Measurements from ENCODE around the gene AP5S1. TPM values are rescaled to one million over a fixed set of nuclear protein-coding genes. Genes with fewer than 3 reads are reported as not detected.
A peak's percentile ranks its signal among the peaks of the same experiment; 100 is the strongest.

AP5S1 gene
- total and polyA plus RNA-seq, 2 donors from 2014 or later = 16.0 to 19.5 TPM

- Histone ChIP-seq H3K4me3 (ENCODE audit: low read length in 3 of 3) (no peak overlapping the region), H3K27me3 (ENCODE audit: control insufficient read depth, insufficient read depth, low read length) (no peaks in the 10 kb centered on the region), H3K36me3 (ENCODE audit: control insufficient read depth in 2 of 3, insufficient read depth in 3 of 3, low read length in 3 of 3) (peaks cover 0 to 13% (median 7%) of the 10 kb centered on the region in 3 donors), H3K9ac (ENCODE audit: low read length in 3 of 3) (peak overlapping the region in 1 of 3 donors; percentile 36), H3K4me1 (ENCODE audit: control insufficient read depth in 2 of 3, insufficient read depth in 2 of 3, low read depth in 1 of 3, low read length in 3 of 3) (peaks cover 0 to 14% (median 8%) of the 10 kb centered on the region in 3 donors), H3K27ac (ENCODE audit: low read depth in 2 of 2, low read length in 2 of 2) (no peak overlapping the region), H3K9me3 (ENCODE audit: control insufficient read depth in 2 of 3, insufficient read depth in 1 of 3, low read length in 3 of 3) (no peaks in the 10 kb centered on the region)
- no peak for FAIRE-seq
- TF ChIP-seq, protein P1, sequence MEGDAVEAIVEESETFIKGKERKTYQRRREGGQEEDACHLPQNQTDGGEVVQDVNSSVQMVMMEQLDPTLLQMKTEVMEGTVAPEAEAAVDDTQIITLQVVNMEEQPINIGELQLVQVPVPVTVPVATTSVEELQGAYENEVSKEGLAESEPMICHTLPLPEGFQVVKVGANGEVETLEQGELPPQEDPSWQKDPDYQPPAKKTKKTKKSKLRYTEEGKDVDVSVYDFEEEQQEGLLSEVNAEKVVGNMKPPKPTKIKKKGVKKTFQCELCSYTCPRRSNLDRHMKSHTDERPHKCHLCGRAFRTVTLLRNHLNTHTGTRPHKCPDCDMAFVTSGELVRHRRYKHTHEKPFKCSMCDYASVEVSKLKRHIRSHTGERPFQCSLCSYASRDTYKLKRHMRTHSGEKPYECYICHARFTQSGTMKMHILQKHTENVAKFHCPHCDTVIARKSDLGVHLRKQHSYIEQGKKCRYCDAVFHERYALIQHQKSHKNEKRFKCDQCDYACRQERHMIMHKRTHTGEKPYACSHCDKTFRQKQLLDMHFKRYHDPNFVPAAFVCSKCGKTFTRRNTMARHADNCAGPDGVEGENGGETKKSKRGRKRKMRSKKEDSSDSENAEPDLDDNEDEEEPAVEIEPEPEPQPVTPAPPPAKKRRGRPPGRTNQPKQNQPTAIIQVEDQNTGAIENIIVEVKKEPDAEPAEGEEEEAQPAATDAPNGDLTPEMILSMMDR (IDR thresholded peaks at IDR 0.05; ENCODE audit: borderline replicate concordance, extremely low read depth, insufficient read depth) = peak; percentile 54
- peak; percentile 50 to 85 (median 74) for DNase-seq
- intact Hi-C loops (cut with DNase I) = no loop called here
Measured at GRCh38 chr20:3818155-3819151, 1.9 kb upstream of the AP5S1 start.

- H3K27me3 ChIP-seq (ENCODE audit: control insufficient read depth, insufficient read depth, low read length) = no peaks in the 10 kb centered on the region
- H3K4me3 ChIP-seq (ENCODE audit: low read length in 3 of 3) = peak overlapping the region; percentile 23 to 84 (median 81)
- intact Hi-C loops (cut with DNase I) = no loop called here
- DNase-seq (peak in 2 of 5 donors; percentile 71 to 77), FAIRE-seq (no peak)
- peaks cover 0 to 14% (median 8%) of the 10 kb centered on the region in 3 donors for H3K4me1 ChIP-seq (ENCODE audit: control insufficient read depth in 2 of 3, insufficient read depth in 2 of 3, low read depth in 1 of 3, low read length in 3 of 3)
- peak overlapping the region in 2 of 3 donors; percentile 41 to 86 for H3K9ac ChIP-seq (ENCODE audit: low read length in 3 of 3)
- H3K9me3 ChIP-seq (ENCODE audit: control insufficient read depth in 2 of 3, insufficient read depth in 1 of 3, low read length in 3 of 3) = no peaks in the 10 kb centered on the region
- H3K27ac ChIP-seq (ENCODE audit: low read depth in 2 of 2, low read length in 2 of 2) = peak overlapping the region; percentile 99 to 100
- H3K36me3 ChIP-seq (ENCODE audit: control insufficient read depth in 2 of 3, insufficient read depth in 3 of 3, low read length in 3 of 3) = peaks cover 0 to 15% (median 15%) of the 10 kb centered on the region in 3 donors
- TF ChIP-seq, protein P1 (IDR thresholded peaks at IDR 0.05; ENCODE audit: borderline replicate concordance, extremely low read depth, insufficient read depth) = no peak
Measured at GRCh38 chr20:3819411-3820047, 818 bp upstream of the AP5S1 start.

- peak overlapping the region; percentile 81 to 88 (median 84) for H3K4me3 ChIP-seq (ENCODE audit: low read length in 3 of 3)
- peaks cover 0 to 14% (median 8%) of the 10 kb centered on the region in 3 donors for H3K4me1 ChIP-seq (ENCODE audit: control insufficient read depth in 2 of 3, insufficient read depth in 2 of 3, low read depth in 1 of 3, low read length in 3 of 3)
- peak overlapping the region; percentile 99 to 100 for H3K27ac ChIP-seq (ENCODE audit: low read depth in 2 of 2, low read length in 2 of 2)
- H3K27me3 ChIP-seq (ENCODE audit: control insufficient read depth, insufficient read depth, low read length) = no peaks in the 10 kb centered on the region
- no peaks in the 10 kb centered on the region for H3K9me3 ChIP-seq (ENCODE audit: control insufficient read depth in 2 of 3, insufficient read depth in 1 of 3, low read length in 3 of 3)
- H3K36me3 ChIP-seq (ENCODE audit: control insufficient read depth in 2 of 3, insufficient read depth in 3 of 3, low read length in 3 of 3) = peaks cover 0 to 20% (median 15%) of the 10 kb centered on the region in 3 donors
- intact Hi-C loops (cut with DNase I) = no loop called here
- FAIRE-seq (no peak), DNase-seq (peak in 2 of 5 donors; percentile 29 to 49)
- peak overlapping the region; percentile 63 to 86 (median 86) for H3K9ac ChIP-seq (ENCODE audit: low read length in 3 of 3)
- TF ChIP-seq, protein P1 (IDR thresholded peaks at IDR 0.05; ENCODE audit: borderline replicate concordance, extremely low read depth, insufficient read depth) = no peak
Measured at GRCh38 chr20:3820901-3821727, 767 bp downstream of the AP5S1 start.

Data from kidney (tissue), 14 donors.